ENCODE results near the gene KRTAP10-11.
"Not testable (repeated sequence)": the region's sequence is repeated elsewhere in the genome, so short reads cannot be mapped to it uniquely, and the experiment has no call there.

KRTAP10-11 gene

GRCh38 chr21:44636209-44637017, 9.8 kb upstream of the KRTAP10-11 start:
- H3K4me3 ChIP-seq (ENCODE audit: low read depth, low read length): no peak overlapping the region
- no peak for TF ChIP-seq CTCF (IDR thresholded peaks at IDR 0.05; ENCODE audit: borderline replicate concordance, insufficient read depth, low read depth, low read length)

GRCh38 chr21:44637018-44637850, 9.0 kb upstream of the KRTAP10-11 start, which contains the start of gene KRTAP10-10:
Gene KRTAP10-10 (plus strand): TSS chr21:44637356. CDS start chr21:44637418, 62 bp downstream.
- H3K4me3 ChIP-seq (ENCODE audit: low read depth, low read length): no peak within 1 kb of the TSS
- no peak for TF ChIP-seq CTCF (IDR thresholded peaks at IDR 0.05; ENCODE audit: borderline replicate concordance, insufficient read depth, low read depth, low read length)

- H3K4me3 ChIP-seq (ENCODE audit: low read depth, low read length): not testable (repeated sequence)
Measured at GRCh38 chr21:44637851-44638348, 8.3 kb upstream of the KRTAP10-11 start.

DNA sequence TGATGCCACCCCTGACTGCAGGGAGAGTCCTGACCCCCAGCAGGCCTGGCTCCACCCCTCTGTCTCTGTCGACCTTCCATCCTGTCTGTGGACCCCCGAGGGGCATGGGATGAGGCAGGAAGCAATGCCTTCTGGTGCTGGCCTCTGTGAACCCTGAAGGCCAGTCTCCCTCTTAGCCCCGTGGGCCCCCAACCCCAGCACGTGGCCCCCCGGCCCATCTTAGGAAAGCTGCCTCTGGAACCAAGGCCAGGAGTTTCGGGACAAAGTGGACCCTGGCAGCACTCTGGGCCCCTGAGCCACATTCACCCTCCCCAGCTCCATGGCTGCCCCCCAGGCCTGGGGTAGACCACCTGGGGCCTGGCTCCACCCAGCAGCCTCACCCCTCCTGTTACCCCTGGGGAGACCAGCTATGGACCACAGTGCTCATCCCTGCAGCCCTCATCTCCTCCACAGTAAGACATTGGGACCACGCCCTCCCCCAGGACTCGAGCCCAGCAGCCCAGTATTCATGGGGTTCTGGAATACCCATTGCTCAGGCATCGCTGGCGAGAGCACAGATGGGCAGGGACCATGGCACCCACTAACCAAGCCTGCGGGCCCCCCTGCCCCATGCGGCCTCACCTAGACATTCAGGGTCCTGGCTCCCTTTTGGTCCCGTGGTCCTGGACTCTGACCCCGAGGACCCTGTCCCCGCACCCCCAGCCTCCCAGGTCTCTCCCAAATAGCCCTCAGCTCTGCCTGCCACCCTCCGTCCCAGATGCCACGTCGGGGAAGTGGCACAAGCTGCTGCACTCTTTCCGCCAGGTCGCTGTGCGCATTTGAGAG, 7.5 kb upstream of the KRTAP10-11 start:
- not testable (repeated sequence) for H3K4me3 ChIP-seq (ENCODE audit: low read depth, low read length)

GRCh38 chr21:44639331-44639655, 6.9 kb upstream of the KRTAP10-11 start:
- TF ChIP-seq CTCF (IDR thresholded peaks at IDR 0.05; ENCODE audit: borderline replicate concordance, insufficient read depth, low read depth, low read length): no peak
- H3K4me3 ChIP-seq (ENCODE audit: low read depth, low read length): no peak overlapping the region

GRCh38 chr21:44640761-44641160, 5.5 kb upstream of the KRTAP10-11 start:
- no peak for TF ChIP-seq CTCF (IDR thresholded peaks at IDR 0.05; ENCODE audit: borderline replicate concordance, insufficient read depth, low read depth, low read length)
- H3K4me3 ChIP-seq (ENCODE audit: low read depth, low read length): no peak overlapping the region

GRCh38 chr21:44643741-44644310, 2.4 kb upstream of the KRTAP10-11 start:
- H3K4me3 ChIP-seq (ENCODE audit: low read depth, low read length): no peak overlapping the region
- no peak for TF ChIP-seq CTCF (IDR thresholded peaks at IDR 0.05; ENCODE audit: borderline replicate concordance, insufficient read depth, low read depth, low read length)

Measured in GM12875 (cell line).